A549 (cell line): ENCODE results near the gene CMIP.

ENCODE experiments used
- EP300 ChIP-seq, 2 experiments: fragments of >200 bp; sonication (Bioruptor Twin); formaldehyde crosslinking; IDR thresholded peaks; 2 replicates in 1 of 2; 3 replicates in 1 of 2; pipeline ENCODE4 v1.6.1; 2016 to 2017
- HES2 ChIP-seq: fragments of >200 bp; sonication (Bioruptor Twin); formaldehyde crosslinking; IDR thresholded peaks from 2 replicates; pipeline ENCODE4 v1.6.1; 2016
- POLR2A ChIP-seq: IDR thresholded peaks from 2 replicates; pipeline ENCODE4 v1.6.1; 2012; ENCODE audit warnings: mild to moderate bottlenecking, low read length
- TF ChIP-seq, protein P1 (sequence below): fragments of >200 bp; sonication (Bioruptor Twin); formaldehyde crosslinking; IDR thresholded peaks from 3 replicates; pipeline ENCODE4 v1.5.1; 2016

- no peak for TF ChIP-seq POLR2A
- TF ChIP-seq, protein P1, sequence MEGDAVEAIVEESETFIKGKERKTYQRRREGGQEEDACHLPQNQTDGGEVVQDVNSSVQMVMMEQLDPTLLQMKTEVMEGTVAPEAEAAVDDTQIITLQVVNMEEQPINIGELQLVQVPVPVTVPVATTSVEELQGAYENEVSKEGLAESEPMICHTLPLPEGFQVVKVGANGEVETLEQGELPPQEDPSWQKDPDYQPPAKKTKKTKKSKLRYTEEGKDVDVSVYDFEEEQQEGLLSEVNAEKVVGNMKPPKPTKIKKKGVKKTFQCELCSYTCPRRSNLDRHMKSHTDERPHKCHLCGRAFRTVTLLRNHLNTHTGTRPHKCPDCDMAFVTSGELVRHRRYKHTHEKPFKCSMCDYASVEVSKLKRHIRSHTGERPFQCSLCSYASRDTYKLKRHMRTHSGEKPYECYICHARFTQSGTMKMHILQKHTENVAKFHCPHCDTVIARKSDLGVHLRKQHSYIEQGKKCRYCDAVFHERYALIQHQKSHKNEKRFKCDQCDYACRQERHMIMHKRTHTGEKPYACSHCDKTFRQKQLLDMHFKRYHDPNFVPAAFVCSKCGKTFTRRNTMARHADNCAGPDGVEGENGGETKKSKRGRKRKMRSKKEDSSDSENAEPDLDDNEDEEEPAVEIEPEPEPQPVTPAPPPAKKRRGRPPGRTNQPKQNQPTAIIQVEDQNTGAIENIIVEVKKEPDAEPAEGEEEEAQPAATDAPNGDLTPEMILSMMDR: no peak
- TF ChIP-seq EP300 (IDR thresholded peaks at IDR 0.05): no peak
- no peak for TF ChIP-seq HES2
These were observed 265.4 kb downstream of the CMIP start for GRCh38 chr16:81710044-81710443.
